ENCODE results near the gene LRTM2.

DNA sequence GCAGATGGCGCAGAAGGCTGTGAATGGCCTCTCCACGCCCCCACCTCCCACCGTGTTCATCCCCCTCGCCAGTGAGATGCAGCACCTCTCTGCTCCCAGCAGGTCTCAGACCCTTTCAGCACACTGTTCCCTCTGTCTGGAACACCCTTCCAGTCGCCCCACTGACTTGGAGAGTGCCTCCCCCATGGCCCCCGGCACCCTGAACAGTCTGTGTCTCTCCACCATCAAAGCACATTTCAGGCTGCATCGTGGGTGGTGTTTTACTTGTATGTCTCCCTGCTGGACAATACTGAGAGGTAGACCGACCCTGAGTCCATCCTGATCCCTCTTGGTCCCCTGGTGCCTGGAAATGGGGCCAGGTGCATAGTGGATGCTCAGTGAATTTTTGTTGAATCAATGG lies 63.1 kb downstream of the LRTM2 start:
- TF ChIP-seq KLF1 (tag by site-specific recombination; IDR thresholded peaks at IDR 0.05) (no peak), EGR2 (tag by site-specific recombination; IDR thresholded peaks at IDR 0.05; ENCODE audit: low read depth) (no peak), SCRT1 (tag by site-specific recombination; IDR thresholded peaks at IDR 0.05; ENCODE audit: borderline replicate concordance) (no peak), ZNF121 (tag by site-specific recombination; IDR thresholded peaks at IDR 0.05) (no peak), ZBTB20 (tag by site-specific recombination; IDR thresholded peaks at IDR 0.05) (no peak), CTCF (tag by site-specific recombination; IDR thresholded peaks at IDR 0.05) (no peak), ZBTB7A (tag by site-specific recombination; IDR thresholded peaks at IDR 0.05; ENCODE audit: low read depth) (no peak)
